Measurements from ENCODE around the gene HHAT. TPM values are rescaled to one million over a fixed set of nuclear protein-coding genes. Genes with fewer than 3 reads are reported as not detected.
"Not testable (repeated sequence)": the region's sequence is repeated elsewhere in the genome, so short reads cannot be mapped to it uniquely, and the experiment has no call there.

The HHAT gene
- polyA plus RNA-seq, 1 donor = 15.2 TPM

DNA sequence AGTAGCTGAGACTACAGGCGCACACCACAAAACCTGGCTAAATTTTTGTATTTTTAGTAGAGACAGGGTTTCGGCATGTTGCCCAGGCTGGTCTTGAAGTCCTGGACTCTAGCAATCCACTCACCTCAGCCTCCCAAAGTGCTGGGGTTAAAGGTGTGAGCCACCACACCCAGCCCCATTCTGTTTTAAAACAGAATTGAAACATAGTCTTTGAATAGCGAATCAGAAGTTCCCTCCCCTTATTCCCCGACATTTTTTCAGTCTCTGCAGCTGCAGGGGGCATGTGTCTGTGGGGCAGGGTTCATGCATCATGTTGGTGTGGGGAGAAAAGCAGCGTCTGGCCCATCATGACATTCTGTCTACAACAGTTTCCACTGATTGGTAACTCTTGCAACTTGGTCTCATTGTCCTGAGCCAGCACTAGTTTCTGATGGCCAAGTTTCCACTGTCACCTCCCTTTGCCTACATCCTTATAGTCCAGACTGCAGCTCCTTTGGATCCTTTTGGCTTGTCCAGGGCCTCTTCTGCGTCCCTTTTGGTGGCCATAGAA lies 15.6 kb upstream of the HHAT start:
- no peak for DNase-seq

DNA sequence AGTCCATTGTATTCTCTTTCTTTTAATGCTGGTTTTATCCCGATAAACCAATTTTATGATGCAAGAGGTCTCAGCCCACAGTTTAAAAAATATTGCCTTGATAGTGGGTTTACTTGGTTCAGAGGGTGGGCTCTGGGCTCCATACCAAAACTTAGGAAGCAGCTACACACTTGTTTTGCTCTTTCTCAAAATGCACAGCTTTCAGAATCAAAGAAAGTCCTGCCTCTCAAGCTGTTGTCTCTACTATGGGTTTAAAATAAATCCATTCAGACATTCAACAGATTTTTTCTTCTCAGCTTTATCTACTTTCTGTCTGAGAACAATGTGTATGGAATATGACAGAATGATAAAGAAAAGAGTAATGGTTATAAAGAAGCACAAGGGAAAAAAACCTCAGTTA lies 14.8 kb upstream of the HHAT start:
- DNase-seq = no peak

GRCh38 chr1:210315529-210315928 lies 13.2 kb upstream of the HHAT start:
- DNase-seq = no peak

DNA sequence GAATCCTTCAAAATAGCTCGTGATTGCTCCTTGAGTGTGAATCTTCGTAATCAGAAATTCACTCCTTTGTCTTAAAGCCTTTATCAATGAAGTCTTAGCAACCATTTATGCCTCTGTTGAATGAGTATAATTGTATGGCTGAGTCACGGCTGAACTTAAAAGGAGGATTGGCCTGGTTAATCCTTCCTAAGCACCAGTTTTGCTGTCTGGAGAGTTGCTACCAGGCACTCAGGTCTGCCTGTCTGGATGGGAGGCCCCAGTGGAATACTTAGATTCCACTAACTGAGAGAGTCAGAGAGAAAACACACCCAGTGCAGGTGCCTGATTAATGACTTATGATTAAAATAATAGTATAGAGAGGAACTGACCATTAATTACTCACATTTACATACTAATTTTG lies 7.6 kb upstream of the HHAT start:
- no peak for DNase-seq

GRCh38 chr1:210321552-210321951 lies 7.2 kb upstream of the HHAT start:
- DNase-seq = no peak

GRCh38 chr1:210323957-210324356 lies 4.7 kb upstream of the HHAT start:
- no peak for DNase-seq

- DNase-seq = no peak
These were observed 3.6 kb upstream of the HHAT start for GRCh38 chr1:210325026-210325670.

GRCh38 chr1:210328032-210328745 lies 513 bp upstream of the HHAT start:
- DNase-seq = no peak

DNA sequence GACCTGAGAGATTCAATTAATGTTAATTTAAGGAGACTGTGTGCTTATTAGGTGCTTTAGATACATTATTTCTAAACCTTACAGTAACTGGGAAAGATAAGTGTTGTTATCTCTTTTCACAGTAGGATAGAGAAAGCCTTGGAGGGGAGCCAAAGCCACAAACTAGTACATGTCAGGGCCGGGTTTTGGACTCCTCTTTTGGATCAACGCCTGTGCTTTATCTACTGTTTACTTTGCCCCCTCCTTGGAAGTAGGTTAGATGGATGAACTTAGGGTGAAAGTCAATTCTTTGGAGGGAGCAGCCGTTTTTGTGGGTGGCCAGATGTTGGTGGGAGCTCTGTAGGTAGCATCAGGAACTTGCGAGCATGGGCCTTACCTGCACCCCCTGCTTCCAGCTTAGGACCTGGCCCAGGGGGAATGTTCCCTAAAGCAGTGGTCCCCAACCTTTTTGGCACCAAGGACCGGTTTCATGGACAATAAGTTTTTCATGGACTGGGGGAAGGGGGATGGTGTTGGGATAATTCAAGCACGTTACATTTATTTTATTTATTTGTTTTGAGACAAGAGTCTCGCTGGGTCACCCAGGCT lies 1.7 kb downstream of the HHAT start:
- no peak for DNase-seq

- no peak for DNase-seq
These were observed 3.5 kb downstream of the HHAT start for GRCh38 chr1:210332233-210332632.

- DNase-seq = no peak
These were observed 4.2 kb downstream of the HHAT start for GRCh38 chr1:210332719-210333398.

DNA sequence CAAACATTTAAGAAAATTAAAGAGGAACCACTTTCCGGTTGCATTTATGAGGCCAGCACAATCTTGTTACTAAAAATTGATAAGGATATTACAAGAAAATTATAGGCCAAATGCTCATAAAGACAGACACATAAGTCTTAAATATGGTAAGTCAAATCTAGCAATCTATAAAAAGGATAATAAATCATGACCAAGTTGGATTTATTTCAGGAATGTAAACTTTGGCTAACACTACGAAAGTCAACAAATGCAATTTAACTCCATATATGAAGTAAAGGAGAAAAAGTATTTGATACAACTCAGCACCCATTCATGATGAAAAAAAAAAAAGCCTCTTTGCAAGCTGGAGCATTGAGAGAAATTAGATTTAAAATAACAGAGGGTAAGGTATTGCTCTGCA lies 6.3 kb downstream of the HHAT start:
- DNase-seq = no peak

DNA sequence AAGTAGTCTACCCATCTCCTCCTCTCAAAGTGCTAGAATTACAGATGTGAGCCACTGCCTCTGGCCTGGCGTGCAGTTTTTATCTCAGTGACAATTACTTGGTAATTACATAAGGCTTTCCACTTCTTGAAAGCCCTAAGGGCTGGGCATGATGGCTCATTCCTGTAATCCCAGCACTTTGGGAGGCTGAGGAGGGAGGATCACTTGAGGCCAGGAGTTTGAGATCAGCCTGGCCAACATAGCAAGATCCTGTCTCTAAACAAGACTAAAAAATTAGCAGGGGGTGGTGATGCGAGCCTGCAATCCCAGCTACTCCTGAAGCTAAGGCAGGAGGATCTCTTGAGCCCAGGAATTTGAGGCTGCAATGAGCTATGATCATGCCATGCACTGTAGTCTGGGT lies 7.7 kb downstream of the HHAT start:
- DNase-seq = no peak

GRCh38 chr1:210339500-210339899 lies 10.8 kb downstream of the HHAT start:
- DNase-seq = no peak

GRCh38 chr1:210340311-210340710 lies 11.6 kb downstream of the HHAT start:
- no peak for DNase-seq

GRCh38 chr1:210340841-210341240 lies 12.1 kb downstream of the HHAT start:
- no peak for DNase-seq

- no peak for DNase-seq
These were observed 14.5 kb downstream of the HHAT start for GRCh38 chr1:210342986-210343780.

- DNase-seq = no peak
These were observed 16.0 kb downstream of the HHAT start for GRCh38 chr1:210344706-210345105.

DNA sequence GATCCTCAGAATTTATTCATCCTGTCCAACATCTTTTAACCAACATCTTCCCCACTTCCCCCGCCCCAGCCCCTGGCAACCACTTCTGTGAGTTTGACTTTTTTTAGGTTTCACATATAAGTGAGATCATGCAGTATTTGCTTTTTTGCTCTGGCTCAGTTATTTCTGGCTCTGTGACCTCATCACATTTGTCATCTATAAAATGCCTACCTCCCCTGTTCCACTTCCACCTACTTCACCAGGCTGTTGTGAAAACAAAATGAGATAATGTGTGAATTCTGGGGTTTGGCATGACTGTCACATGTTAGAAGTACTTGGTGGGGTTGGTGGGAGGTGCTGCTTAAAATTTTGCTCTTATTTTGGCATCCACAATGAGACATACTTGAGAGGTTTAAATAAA lies 18.4 kb downstream of the HHAT start:
- no peak for DNase-seq

DNA sequence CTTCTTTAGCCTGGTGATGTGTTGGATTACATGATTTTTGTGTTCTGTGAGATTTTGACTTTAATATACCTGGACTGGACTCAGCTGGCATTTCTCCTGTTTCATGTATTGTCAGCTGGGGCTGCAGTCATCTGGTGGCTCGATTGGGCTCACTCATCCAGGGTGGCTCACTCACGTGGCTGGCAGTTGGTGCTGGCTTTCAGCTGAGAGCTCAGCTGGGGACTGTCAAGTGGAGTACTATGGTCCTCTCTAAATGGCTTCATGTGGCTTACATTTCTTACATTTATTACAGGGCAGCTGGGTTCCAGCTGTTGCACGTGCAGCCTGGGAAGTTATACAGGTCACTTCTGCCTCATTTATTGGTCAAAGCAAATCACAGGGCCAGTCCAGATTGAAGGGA lies 22.8 kb downstream of the HHAT start:
- DNase-seq = no peak

DNA sequence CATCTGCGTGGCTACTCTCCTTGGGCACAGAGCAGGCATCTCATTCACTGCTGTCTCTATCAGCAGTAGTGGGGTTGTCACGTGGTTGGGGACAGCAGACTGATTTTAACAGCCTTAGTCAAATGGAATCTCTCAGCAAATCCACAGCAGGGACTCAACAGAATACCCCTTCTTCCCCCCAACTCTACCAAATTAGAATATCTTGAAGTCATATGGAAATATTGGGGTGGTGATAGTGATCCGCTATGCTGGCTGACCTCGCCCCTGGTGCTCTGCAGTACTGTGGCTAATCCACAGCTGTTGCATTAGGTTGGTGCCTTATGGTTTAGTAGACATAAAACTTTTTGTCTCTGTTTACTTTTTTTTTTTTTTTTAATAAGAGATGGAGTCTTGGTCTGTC lies 23.9 kb downstream of the HHAT start:
- DNase-seq = no peak

DNA sequence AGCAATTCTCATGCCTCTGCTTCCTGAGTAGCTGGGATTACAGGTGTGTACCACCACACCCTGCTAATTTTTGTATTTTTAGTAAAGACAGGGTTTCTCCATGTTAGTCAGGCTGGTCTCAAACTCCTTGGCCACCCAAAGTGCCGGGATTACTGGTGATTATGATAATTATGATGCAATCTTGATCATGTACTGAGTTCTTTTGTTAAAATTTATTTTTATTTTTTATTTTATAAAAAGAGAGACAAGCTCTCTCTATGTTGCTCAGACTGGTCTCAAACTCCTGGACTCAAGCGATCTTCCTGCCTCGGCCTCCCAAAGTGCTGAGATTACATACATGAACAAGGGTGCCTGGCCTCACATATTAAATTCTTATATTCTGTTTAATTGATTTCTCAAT lies 25.6 kb downstream of the HHAT start:
- not testable (repeated sequence) for DNase-seq
